Type B pancreatic cell (in vitro differentiated cells): ENCODE measurements around the gene NEK6. TPM values are rescaled to one million over a fixed set of nuclear protein-coding genes. Genes with fewer than 3 reads are reported as not detected.

Experiments
- DNase-seq: peaks from one replicate; pipeline ENCODE4 v3.0.0; 2021; ENCODE audit warnings: mixed read lengths; ENCODE audit not compliant: unreplicated experiment; ENCODE audit errors: extremely low spot score
- H3K27ac Mint-ChIP-seq: 2 replicates; pipeline ENCODE4 v1.8.0; 2021; ENCODE audit warnings: mild to moderate bottlenecking, mixed read lengths
- H3K27me3 Mint-ChIP-seq: 2 replicates; pipeline ENCODE4 v1.8.0; 2021; ENCODE audit warnings: mixed read lengths
- H3K36me3 Mint-ChIP-seq: 2 replicates; pipeline ENCODE4 v1.8.0; 2021; ENCODE audit warnings: mixed read lengths
- H3K4me1 Mint-ChIP-seq: one replicate; pipeline ENCODE4 v1.8.0; 2021; ENCODE audit warnings: mixed read lengths; ENCODE audit not compliant: unreplicated experiment
- H3K4me3 Mint-ChIP-seq: 2 replicates; pipeline ENCODE4 v1.8.0; 2021; ENCODE audit warnings: mild to moderate bottlenecking, mixed read lengths
- H3K9me3 Mint-ChIP-seq: 2 replicates; pipeline ENCODE4 v1.8.0; 2021; ENCODE audit warnings: mixed read lengths
- CTCF ChIP-seq: fragments of 200-600 bp; sonication (generic); conservative IDR thresholded peaks from 2 replicates; pipeline ENCODE4 v1.5.0; 2021; ENCODE audit warnings: antibody characterized with exemption, mild to moderate bottlenecking
- total RNA-seq: library from RNA; stranded (reverse); gene quantifications from 2 replicates; pipeline ENCODE4 v1.2.1, GENCODE V29; 2021; ENCODE audit warnings: low replicate concordance

Gene NEK6
- total RNA-seq, 1 donor from 2014 or later, result 19.3 TPM

- H3K27me3 Mint-ChIP-seq, result peaks cover 3% of the 10 kb centered on the region
- peaks cover 9% of the 10 kb centered on the region for H3K4me1 Mint-ChIP-seq
- H3K36me3 Mint-ChIP-seq, result no peaks in the 10 kb centered on the region
- no peak for TF ChIP-seq CTCF
- H3K9me3 Mint-ChIP-seq, result no peaks in the 10 kb centered on the region
- no peak overlapping the region for H3K4me3 Mint-ChIP-seq
- no peak overlapping the region for H3K27ac Mint-ChIP-seq
- DNase-seq, result no peak
Observed at GRCh38 chr9:124268248-124268647, 10.5 kb downstream of the NEK6 start.

GRCh38 chr9:124268661-124269060, 10.9 kb downstream of the NEK6 start:
- Mint-ChIP-seq H3K9me3 (no peaks in the 10 kb centered on the region), H3K27me3 (peaks cover 3% of the 10 kb centered on the region), H3K27ac (no peak overlapping the region), H3K36me3 (no peaks in the 10 kb centered on the region), H3K4me1 (peaks cover 9% of the 10 kb centered on the region), H3K4me3 (no peak overlapping the region)
- DNase-seq, result no peak
- no peak for TF ChIP-seq CTCF

GRCh38 chr9:124269556-124269955, 11.8 kb downstream of the NEK6 start:
- no peaks in the 10 kb centered on the region for H3K9me3 Mint-ChIP-seq
- peaks cover 3% of the 10 kb centered on the region for H3K27me3 Mint-ChIP-seq
- H3K4me3 Mint-ChIP-seq, result no peak overlapping the region
- H3K4me1 Mint-ChIP-seq, result peaks cover 9% of the 10 kb centered on the region
- no peak for DNase-seq
- TF ChIP-seq CTCF, result no peak
- no peak overlapping the region for H3K27ac Mint-ChIP-seq
- H3K36me3 Mint-ChIP-seq, result no peaks in the 10 kb centered on the region

- H3K9me3 Mint-ChIP-seq, result no peaks in the 10 kb centered on the region
- no peak for TF ChIP-seq CTCF
- H3K4me3 Mint-ChIP-seq, result no peak overlapping the region
- no peak overlapping the region for H3K27ac Mint-ChIP-seq
- H3K36me3 Mint-ChIP-seq, result no peaks in the 10 kb centered on the region
- DNase-seq, result no peak
- peaks cover 9% of the 10 kb centered on the region for H3K4me1 Mint-ChIP-seq
- H3K27me3 Mint-ChIP-seq, result peaks cover 3% of the 10 kb centered on the region
Observed at GRCh38 chr9:124270504-124271335, 13.0 kb downstream of the NEK6 start.

- H3K27ac Mint-ChIP-seq, result no peak overlapping the region
- peaks cover 9% of the 10 kb centered on the region for H3K4me1 Mint-ChIP-seq
Observed at GRCh38 chr9:124271660-124272059, 13.9 kb downstream of the NEK6 start.

More at GRCh38 chr9:124271660-124272059, 13.9 kb downstream of the NEK6 start:
- peaks cover 3% of the 10 kb centered on the region for H3K27me3 Mint-ChIP-seq
- no peaks in the 10 kb centered on the region for H3K9me3 Mint-ChIP-seq
- H3K36me3 Mint-ChIP-seq, result no peaks in the 10 kb centered on the region
- no peak overlapping the region for H3K4me3 Mint-ChIP-seq
- no peak for TF ChIP-seq CTCF
- no peak for DNase-seq
